Measurements from ENCODE around the gene KCNQ2. TPM values are rescaled to one million over a fixed set of nuclear protein-coding genes. Genes with fewer than 3 reads are reported as not detected.

The KCNQ2 gene
- total RNA-seq, 1 experiment from 2014 or later: not detected

GRCh38 chr20:63356931-63357879 lies 115.2 kb downstream of the KCNQ2 start:
- no peaks in the 10 kb centered on the region for H3K9me3 ChIP-seq (ENCODE audit: insufficient read depth, low read depth)
- no peak overlapping the region for H3K4me3 ChIP-seq
- no TSS peak for BruUV-seq (replicated peaks)
- CTCF ChIA-PET: no interaction called here
- H4K20me1 ChIP-seq (ENCODE audit: insufficient read depth): no peaks in the 10 kb centered on the region
- H2AFZ ChIP-seq: no peak overlapping the region
- no peak for DNase-seq
- H3F3A ChIP-seq (ENCODE audit: insufficient read depth, low read depth): no peaks in the 10 kb centered on the region
- POLR2A ChIA-PET (ENCODE audit: unreplicated experiment): interaction anchor here (0.6 kb wide), 1 partner anchor 886 kb away, joined by 16 read pairs; no protein-coding TSS in a partner anchor
- H3K27ac ChIP-seq: no peak overlapping the region
- H3K27me3 ChIP-seq (ENCODE audit: insufficient read depth, low read depth): peaks cover 29% of the 10 kb centered on the region
- H3K79me2 ChIP-seq (ENCODE audit: low read depth): no peaks in the 10 kb centered on the region
- TF ChIP-seq EZH2 (IDR thresholded peaks at IDR 0.05; ENCODE audit: low read depth) (no peak), CTCF (conservative IDR thresholded peaks at IDR 0.05) (no peak)
- intact Hi-C loops (cut with micrococcal nuclease; ENCODE audit: unreplicated experiment): no loop called here
- H3K4me2 ChIP-seq: no peak overlapping the region
- no peaks in the 10 kb centered on the region for H3K9me2 ChIP-seq (ENCODE audit: insufficient read depth)
- H3K4me1 ChIP-seq (replicated peaks; ENCODE audit: insufficient read depth): no peaks in the 10 kb centered on the region
- H3K36me3 ChIP-seq (ENCODE audit: low read depth): no peaks in the 10 kb centered on the region

GRCh38 chr20:63356511-63356910 lies 115.9 kb downstream of the KCNQ2 start:
- no peak overlapping the region for H3K4me3 ChIP-seq
- DNase-seq: no peak
- H3K27me3 ChIP-seq (ENCODE audit: insufficient read depth, low read depth): peaks cover 25% of the 10 kb centered on the region
- no peak overlapping the region for H3K4me2 ChIP-seq
- CTCF ChIA-PET: no interaction called here
- H3K27ac ChIP-seq: no peak overlapping the region
- no peaks in the 10 kb centered on the region for H3K9me3 ChIP-seq (ENCODE audit: insufficient read depth, low read depth)
- H3F3A ChIP-seq (ENCODE audit: insufficient read depth, low read depth): no peaks in the 10 kb centered on the region
- H4K20me1 ChIP-seq (ENCODE audit: insufficient read depth): no peaks in the 10 kb centered on the region
- POLR2A ChIA-PET (ENCODE audit: unreplicated experiment): no interaction called here
- H2AFZ ChIP-seq: no peak overlapping the region
- no peaks in the 10 kb centered on the region for H3K79me2 ChIP-seq (ENCODE audit: low read depth)
- no peaks in the 10 kb centered on the region for H3K36me3 ChIP-seq (ENCODE audit: low read depth)
- H3K9me2 ChIP-seq (ENCODE audit: insufficient read depth): no peaks in the 10 kb centered on the region
- no peak for TF ChIP-seq CTCF (conservative IDR thresholded peaks at IDR 0.05)
- TF ChIP-seq EZH2 (IDR thresholded peaks at IDR 0.05; ENCODE audit: low read depth): no peak
- H3K4me1 ChIP-seq (replicated peaks; ENCODE audit: insufficient read depth): no peaks in the 10 kb centered on the region
- BruUV-seq (replicated peaks): no TSS peak
- intact Hi-C loops (cut with micrococcal nuclease; ENCODE audit: unreplicated experiment): no loop called here

- Histone ChIP-seq H3K4me3 (no peak overlapping the region), H3K27me3 (ENCODE audit: insufficient read depth, low read depth) (peaks cover 24% of the 10 kb centered on the region), H4K20me1 (ENCODE audit: insufficient read depth) (no peaks in the 10 kb centered on the region), H3K9me2 (ENCODE audit: insufficient read depth) (no peaks in the 10 kb centered on the region), H3K4me2 (no peak overlapping the region), H3K79me2 (ENCODE audit: low read depth) (no peaks in the 10 kb centered on the region), H3F3A (ENCODE audit: insufficient read depth, low read depth) (no peaks in the 10 kb centered on the region; the same call in 1 of the 2 replicates), H3K36me3 (ENCODE audit: low read depth) (no peaks in the 10 kb centered on the region), H3K4me1 (replicated peaks; ENCODE audit: insufficient read depth) (no peaks in the 10 kb centered on the region), H2AFZ (no peak overlapping the region), H3K9me3 (ENCODE audit: insufficient read depth, low read depth) (no peaks in the 10 kb centered on the region), H3K27ac (no peak overlapping the region)
- DNase-seq: no peak
- TF ChIP-seq CTCF (conservative IDR thresholded peaks at IDR 0.05) (no peak), EZH2 (IDR thresholded peaks at IDR 0.05; ENCODE audit: low read depth) (no peak)
- ChIA-PET POLR2A (ENCODE audit: unreplicated experiment) (no interaction called here), CTCF (interaction anchor here (0.6 kb wide), 1 partner anchor 769 kb away, joined by 5 read pairs; no protein-coding TSS in a partner anchor)
- intact Hi-C loops (cut with micrococcal nuclease; ENCODE audit: unreplicated experiment): no loop called here
- BruUV-seq (replicated peaks): no TSS peak
These were observed 116.6 kb downstream of the KCNQ2 start for GRCh38 chr20:63355781-63356295.
